ENCODE measurements around the gene KIF21B.

DNA sequence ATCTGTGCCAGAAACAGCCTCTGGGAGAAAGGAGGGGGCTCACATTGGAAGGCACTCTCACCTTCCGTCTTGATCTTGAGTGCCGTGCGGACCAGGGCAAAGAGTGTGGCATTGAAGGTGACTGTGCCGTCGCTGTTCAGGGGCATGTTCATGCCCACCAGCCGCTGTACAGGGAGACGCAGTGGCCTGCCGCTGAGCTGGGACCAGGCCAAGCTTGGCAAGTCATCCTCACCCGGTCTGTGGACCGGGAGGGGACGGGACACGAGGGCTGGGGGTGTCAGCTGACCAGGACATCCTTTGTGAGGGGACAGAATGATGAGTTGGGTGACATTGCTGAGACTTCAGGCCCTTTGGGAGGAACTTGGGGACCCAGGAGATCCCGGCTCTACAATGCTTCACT, 25.0 kb upstream of the KIF21B start:
- TF ChIP-seq EZH2 (IDR thresholded peaks at IDR 0.05; ENCODE audit: insufficient read depth, poor library complexity, severe bottlenecking) = no peak
- TF ChIP-seq EZH2phosphoT487 (IDR thresholded peaks at IDR 0.05; ENCODE audit: insufficient read depth, low read depth) = no peak

Data from GM23248 (cell line).